ENCODE data around the gene TRAF3IP1.
"Not testable (repeated sequence)": the region's sequence is repeated elsewhere in the genome, so short reads cannot be mapped to it uniquely, and the experiment has no call there.

TRAF3IP1 gene

GRCh38 chr2:238304116-238304515, 16.2 kb upstream of the TRAF3IP1 start:
- no peak for TF ChIP-seq CTCF (IDR thresholded peaks at IDR 0.05)
- H3K4me3 ChIP-seq (ENCODE audit: low read depth in 1 of 2, low read length in 1 of 2), result no peak overlapping the region
- H3K4me1 ChIP-seq (ENCODE audit: control insufficient read depth in 1 of 2, insufficient read depth in 1 of 2, low read depth in 1 of 2, low read length in 1 of 2), result no peaks in the 10 kb centered on the region
- no peak overlapping the region for H3K27ac ChIP-seq
- no peaks in the 10 kb centered on the region for H3K27me3 ChIP-seq
- no peaks in the 10 kb centered on the region for H3K36me3 ChIP-seq
- H3K9me3 ChIP-seq, result no peaks in the 10 kb centered on the region

GRCh38 chr2:238305092-238305862, 15.0 kb upstream of the TRAF3IP1 start:
- Histone ChIP-seq H3K27me3 (no peaks in the 10 kb centered on the region), H3K4me3 (ENCODE audit: low read depth in 1 of 2, low read length in 1 of 2) (no peak overlapping the region), H3K4me1 (ENCODE audit: control insufficient read depth in 1 of 2, insufficient read depth in 1 of 2, low read depth in 1 of 2, low read length in 1 of 2) (no peaks in the 10 kb centered on the region), H3K9me3 (no peaks in the 10 kb centered on the region), H3K36me3 (no peaks in the 10 kb centered on the region), H3K27ac (no peak overlapping the region)
- no peak for TF ChIP-seq CTCF (IDR thresholded peaks at IDR 0.05)

GRCh38 chr2:238305965-238306671, 14.2 kb upstream of the TRAF3IP1 start:
- no peaks in the 10 kb centered on the region for H3K9me3 ChIP-seq
- TF ChIP-seq CTCF (IDR thresholded peaks at IDR 0.05), result no peak
- H3K36me3 ChIP-seq, result no peaks in the 10 kb centered on the region
- H3K4me3 ChIP-seq (ENCODE audit: low read depth in 1 of 2, low read length in 1 of 2), result no peak overlapping the region
- no peaks in the 10 kb centered on the region for H3K27me3 ChIP-seq
- H3K4me1 ChIP-seq (ENCODE audit: control insufficient read depth in 1 of 2, insufficient read depth in 1 of 2, low read depth in 1 of 2, low read length in 1 of 2), result no peaks in the 10 kb centered on the region
- H3K27ac ChIP-seq, result no peak overlapping the region

- H3K4me1 ChIP-seq (ENCODE audit: control insufficient read depth in 1 of 2, insufficient read depth in 1 of 2, low read depth in 1 of 2, low read length in 1 of 2), result no peaks in the 10 kb centered on the region
- H3K9me3 ChIP-seq, result no peaks in the 10 kb centered on the region
- no peaks in the 10 kb centered on the region for H3K36me3 ChIP-seq
- no peaks in the 10 kb centered on the region for H3K27me3 ChIP-seq
- H3K27ac ChIP-seq, result no peak overlapping the region
- TF ChIP-seq CTCF (IDR thresholded peaks at IDR 0.05), result no peak
- no peak overlapping the region for H3K4me3 ChIP-seq (ENCODE audit: low read depth in 1 of 2, low read length in 1 of 2)
Observed at GRCh38 chr2:238306672-238306998, 13.7 kb upstream of the TRAF3IP1 start.

GRCh38 chr2:238308177-238308576, 12.1 kb upstream of the TRAF3IP1 start:
- peaks cover 7% of the 10 kb centered on the region for H3K27me3 ChIP-seq
- H3K4me1 ChIP-seq (ENCODE audit: control insufficient read depth in 1 of 2, insufficient read depth in 1 of 2, low read depth in 1 of 2, low read length in 1 of 2), result no peaks in the 10 kb centered on the region
- H3K9me3 ChIP-seq, result no peaks in the 10 kb centered on the region
- no peak for TF ChIP-seq CTCF (IDR thresholded peaks at IDR 0.05)
- H3K27ac ChIP-seq, result no peak overlapping the region
- H3K36me3 ChIP-seq, result no peaks in the 10 kb centered on the region
- H3K4me3 ChIP-seq (ENCODE audit: low read depth in 1 of 2, low read length in 1 of 2), result no peak overlapping the region

- not testable (repeated sequence) for H3K27me3 ChIP-seq; H3K4me3 ChIP-seq (ENCODE audit: low read depth in 1 of 2, low read length in 1 of 2); H3K36me3 ChIP-seq; H3K9me3 ChIP-seq; H3K27ac ChIP-seq; H3K4me1 ChIP-seq (ENCODE audit: control insufficient read depth in 1 of 2, insufficient read depth in 1 of 2, low read depth in 1 of 2, low read length in 1 of 2)
Observed at GRCh38 chr2:238310721-238311120, 9.6 kb upstream of the TRAF3IP1 start.

All from neutrophil (primary cell).